ENCODE results near the gene LRP2.

LRP2 gene

DNA sequence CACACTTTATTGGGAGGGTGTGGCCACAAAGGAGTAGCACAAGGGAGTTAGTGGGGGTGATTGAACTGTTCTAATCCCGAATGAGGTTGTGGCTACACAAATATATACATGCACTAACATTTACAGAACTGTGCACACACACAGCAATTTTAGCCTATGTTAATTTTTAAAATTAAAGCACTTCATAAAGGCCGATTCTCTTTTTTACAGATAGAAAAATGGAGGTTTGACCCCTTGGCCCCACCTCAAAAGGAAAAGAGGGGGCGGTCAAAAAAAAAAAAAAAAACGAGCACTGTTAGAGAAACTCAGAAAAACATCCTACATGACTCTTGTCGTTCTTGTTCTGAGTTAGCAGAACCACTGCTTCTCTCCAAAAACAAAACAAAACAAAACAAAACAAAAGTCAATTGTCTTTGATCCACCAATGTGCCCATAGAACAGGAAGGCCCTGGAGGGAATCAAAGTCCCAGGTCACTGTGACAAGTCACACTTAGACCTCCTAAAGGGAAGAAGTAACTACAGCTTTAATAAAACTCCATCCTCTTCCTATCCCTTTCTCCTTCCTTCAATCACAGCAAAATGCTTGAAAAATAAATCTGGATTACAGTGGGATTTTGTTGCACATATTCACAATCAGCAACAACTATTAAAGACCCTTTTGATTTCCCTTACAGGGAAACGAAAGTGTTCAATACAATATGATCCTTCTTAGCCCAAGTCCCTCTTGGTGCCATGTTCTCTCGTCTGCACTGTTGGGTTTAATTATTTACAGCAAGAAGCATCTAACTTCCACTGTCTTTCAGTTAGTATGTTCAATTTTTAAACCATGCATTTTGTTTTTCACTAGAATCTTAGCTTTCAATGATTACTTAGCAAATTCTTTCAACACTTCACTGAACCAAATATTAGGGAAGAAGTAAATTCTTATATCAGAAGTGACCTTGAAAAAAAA is 16.6 kb downstream of the LRP2 start:
- TF ChIP-seq CTCF (conservative IDR thresholded peaks at IDR 0.05): no peak
- H3K27ac ChIP-seq: no peak overlapping the region; the same call in 1 of the 2 replicates

DNA sequence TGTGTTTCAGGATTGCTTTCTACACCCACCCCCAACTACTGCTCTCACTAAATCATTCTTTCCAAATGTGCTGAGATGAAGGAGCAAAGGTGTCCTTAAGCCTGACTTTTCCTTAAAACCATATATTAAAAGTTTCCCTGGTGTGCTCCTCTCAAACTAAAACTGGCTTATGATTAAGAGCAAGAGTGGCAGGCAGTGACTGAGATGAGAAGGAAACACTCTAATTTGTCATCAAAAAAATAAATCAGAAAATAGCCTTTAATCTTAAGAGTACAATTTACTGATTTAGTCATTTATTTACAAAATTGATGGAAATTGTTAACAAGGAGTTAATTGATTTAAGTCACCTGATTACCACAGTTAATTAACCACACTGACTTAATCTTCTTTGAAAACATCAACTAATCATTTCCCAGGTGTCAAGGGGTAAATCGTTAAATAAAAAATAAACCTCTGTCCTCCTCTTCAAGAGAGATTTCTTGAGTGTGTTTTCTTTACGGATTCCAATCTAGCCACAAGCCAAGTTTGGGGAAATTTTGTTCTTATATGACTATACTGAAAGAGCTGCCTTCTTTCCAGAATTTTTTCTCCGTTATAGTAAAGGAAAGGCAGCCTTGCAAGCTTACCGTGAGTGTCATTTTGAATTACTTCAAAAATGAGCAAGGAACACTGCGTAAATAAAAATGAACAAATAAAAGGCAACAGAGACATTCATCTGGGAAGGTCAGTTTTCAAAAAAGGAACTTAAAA is 17.4 kb downstream of the LRP2 start:
- no peak for TF ChIP-seq CTCF (conservative IDR thresholded peaks at IDR 0.05)
- peak overlapping the region; percentile 45 for H3K27ac ChIP-seq

DNA sequence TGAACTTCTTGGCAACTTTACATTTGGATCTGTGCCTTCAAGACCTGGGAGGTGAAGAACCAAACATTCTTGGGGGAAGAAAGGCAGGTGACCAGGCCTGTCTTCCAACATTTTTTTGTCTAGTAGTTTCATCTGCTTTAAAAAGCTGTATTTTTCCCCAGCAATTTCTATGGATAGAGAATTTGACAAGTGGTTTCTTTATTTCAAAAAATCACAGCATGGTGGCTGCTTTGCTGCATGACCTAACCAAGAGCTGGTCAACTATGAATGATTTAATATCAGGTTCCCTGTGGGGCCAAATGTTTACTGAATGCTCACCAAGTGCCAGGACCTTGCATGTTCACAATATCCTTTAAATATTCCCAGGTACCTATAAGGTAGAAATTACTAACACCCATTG is 19.1 kb downstream of the LRP2 start:
- TF ChIP-seq CTCF (conservative IDR thresholded peaks at IDR 0.05): no peak
- no peak overlapping the region for H3K27ac ChIP-seq

DNA sequence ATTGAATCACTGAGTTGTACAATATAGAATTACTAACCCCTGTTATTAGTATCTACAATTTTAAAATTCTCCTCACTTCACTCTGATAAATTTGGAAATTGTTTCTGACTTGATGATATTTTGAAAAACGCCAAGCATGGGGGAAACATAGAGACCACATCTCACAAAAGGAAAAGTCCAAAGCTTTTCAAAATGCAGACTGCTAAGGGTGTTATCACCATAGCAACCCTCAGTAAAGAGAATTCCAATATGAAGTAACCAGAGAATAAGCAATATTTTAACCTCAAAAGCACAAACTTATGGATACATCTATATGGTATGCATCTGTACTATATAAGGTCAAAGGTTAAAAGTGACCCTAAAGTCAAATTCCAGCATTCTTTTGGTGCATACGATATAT is 22.7 kb downstream of the LRP2 start:
- TF ChIP-seq CTCF (conservative IDR thresholded peaks at IDR 0.05): no peak

GRCh38 chr2:169336695-169337094 is 25.6 kb downstream of the LRP2 start:
- TF ChIP-seq CTCF (conservative IDR thresholded peaks at IDR 0.05): no peak
- no peak overlapping the region for H3K27ac ChIP-seq

More for the DNA sequence above, 22.7 kb downstream of the LRP2 start:
- H3K27ac ChIP-seq: no peak overlapping the region

GRCh38 chr2:169330555-169331198 is 31.7 kb downstream of the LRP2 start:
- no peak for TF ChIP-seq CTCF (conservative IDR thresholded peaks at IDR 0.05)

More at GRCh38 chr2:169330555-169331198, 31.7 kb downstream of the LRP2 start:
- no peak overlapping the region for H3K27ac ChIP-seq
